ENCODE measurements around the gene TPM2. TPM values are rescaled to one million over a fixed set of nuclear protein-coding genes. Genes with fewer than 3 reads are reported as not detected.

Gene TPM2
- total RNA-seq, 2 experiments from 2014 or later = 63.1 to 63.5 TPM

- H3K9me3 ChIP-seq (ENCODE audit: control insufficient read depth in 1 of 2, insufficient read depth in 1 of 2, low read length in 2 of 2) = no peaks in the 10 kb centered on the region
- Mint-ChIP-seq H3K27ac (no peak overlapping the region), H3K9me3 (no peaks in the 10 kb centered on the region), H3K4me1 (ENCODE audit: low read depth) (peaks cover 26% of the 10 kb centered on the region), H3K27me3 (no peaks in the 10 kb centered on the region), H3K4me3 (no peak overlapping the region), H3K36me3 (ENCODE audit: low read depth) (peaks cover 75% of the 10 kb centered on the region)
- peaks cover 72% of the 10 kb centered on the region for H3K36me3 ChIP-seq (ENCODE audit: insufficient read depth, low read length)
- ATAC-seq (ENCODE audit: poor library complexity) = no peak
- intact Hi-C loops (cut with DNase I, micrococcal nuclease) = loop anchor here (10.0 kb wide), 3 partner anchors 622 to 1028 kb away; partner anchors contain the start of genes ATOSB (in 1 of the 2) and DNAJB5 (in 1 of the 2)
- H3K27me3 ChIP-seq (ENCODE audit: control insufficient read depth in 1 of 2, insufficient read depth in 2 of 2, low read length in 2 of 2) = no peaks in the 10 kb centered on the region
- no peak overlapping the region for H3K4me3 ChIP-seq (ENCODE audit: low read length)
- no peak for DNase-seq
- H3K4me1 ChIP-seq (ENCODE audit: insufficient read depth, low read length) = peaks cover 34% of the 10 kb centered on the region
- TF ChIP-seq CTCF (IDR thresholded peaks at IDR 0.05) = no peak
- ChIA-PET CTCF (interaction anchor here (0.7 to 3.0 kb wide), 3 partner anchors 11 to 120 kb away, joined by 3 to 32 read pairs (median 3); partner anchors contain the start of genes GBA2 and RGP1), POLR2A (interaction anchor here (1.0 to 4.4 kb wide), 2 partner anchors 12 to 75 kb away, joined by 3 to 30 read pairs; partner anchors contain the start of genes GBA2, RGP1 and SPAG8)
- H3K27ac ChIP-seq (ENCODE audit: low read depth in 1 of 2, low read length in 2 of 2) = no peak overlapping the region
These were observed 47.4 kb upstream of the TPM2 start for GRCh38 chr9:35737143-35737542.

DNA sequence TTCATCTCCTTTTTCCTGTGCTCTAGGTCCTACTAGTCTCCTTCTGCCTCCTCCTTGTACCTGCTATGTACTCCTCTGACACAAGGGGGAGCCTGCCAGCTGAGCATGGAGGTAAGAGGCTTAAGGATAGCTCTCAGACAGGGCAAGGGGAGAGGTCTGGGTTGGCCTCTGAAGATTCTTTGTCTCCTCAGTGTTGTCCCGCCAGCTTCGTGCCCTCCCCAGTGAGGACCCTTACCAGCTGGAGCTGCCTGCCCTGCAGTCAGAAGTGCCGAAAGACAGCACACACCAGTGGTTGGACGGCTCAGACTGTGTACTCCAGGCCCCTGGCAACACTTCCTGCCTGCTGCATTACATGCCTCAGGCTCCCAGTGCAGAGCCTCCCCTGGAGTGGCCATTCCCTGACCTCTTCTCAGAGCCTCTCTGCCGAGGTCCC is 46.5 kb upstream of the TPM2 start:
- H3K27me3 ChIP-seq (ENCODE audit: control insufficient read depth in 1 of 2, insufficient read depth in 2 of 2, low read length in 2 of 2) = no peaks in the 10 kb centered on the region
- no peaks in the 10 kb centered on the region for H3K27me3 Mint-ChIP-seq
- CTCF ChIA-PET = interaction anchor here (0.6 to 3.0 kb wide), 15 partner anchors 8 to 146 kb away, joined by 3 to 32 read pairs (median 5); partner anchors contain the start of genes CCDC107, GBA2, RGP1 and RMRP
- peaks cover 68% of the 10 kb centered on the region for H3K36me3 Mint-ChIP-seq (ENCODE audit: low read depth)
- H3K4me3 Mint-ChIP-seq = peak overlapping the region; percentile 49
- POLR2A ChIA-PET = interaction anchor here (0.6 to 4.4 kb wide), 7 partner anchors 13 to 120 kb away, joined by 3 to 30 read pairs (median 3); partner anchors contain the start of genes CCDC107, GBA2, RGP1 and RMRP
- H3K9me3 ChIP-seq (ENCODE audit: control insufficient read depth in 1 of 2, insufficient read depth in 1 of 2, low read length in 2 of 2) = no peaks in the 10 kb centered on the region
- H3K4me1 Mint-ChIP-seq (ENCODE audit: low read depth) = peaks cover 22% of the 10 kb centered on the region
- no peak overlapping the region for H3K4me3 ChIP-seq (ENCODE audit: low read length)
- H3K4me1 ChIP-seq (ENCODE audit: insufficient read depth, low read length) = peaks cover 32% of the 10 kb centered on the region
- H3K27ac ChIP-seq (ENCODE audit: low read depth in 1 of 2, low read length in 2 of 2) = no peak overlapping the region
- peaks cover 63% of the 10 kb centered on the region for H3K36me3 ChIP-seq (ENCODE audit: insufficient read depth, low read length)
- DNase-seq (peak; percentile 43 to 86 (median 58)), ATAC-seq (ENCODE audit: poor library complexity) (peak; percentile 25)
- intact Hi-C loops (cut with DNase I, micrococcal nuclease) = loop anchor here (1.0 to 10.0 kb wide), 5 partner anchors 13 to 1029 kb away; partner anchors contain the start of genes ATOSB (in 1 of the 2), DNAJB5 (in 1 of the 2), GBA2 (in 1 of the 2) and RGP1 (in 1 of the 2)
- H3K27ac Mint-ChIP-seq = peak overlapping the region; percentile 67
- H3K9me3 Mint-ChIP-seq = no peaks in the 10 kb centered on the region
- TF ChIP-seq CTCF (IDR thresholded peaks at IDR 0.05) = peak; percentile 73

DNA sequence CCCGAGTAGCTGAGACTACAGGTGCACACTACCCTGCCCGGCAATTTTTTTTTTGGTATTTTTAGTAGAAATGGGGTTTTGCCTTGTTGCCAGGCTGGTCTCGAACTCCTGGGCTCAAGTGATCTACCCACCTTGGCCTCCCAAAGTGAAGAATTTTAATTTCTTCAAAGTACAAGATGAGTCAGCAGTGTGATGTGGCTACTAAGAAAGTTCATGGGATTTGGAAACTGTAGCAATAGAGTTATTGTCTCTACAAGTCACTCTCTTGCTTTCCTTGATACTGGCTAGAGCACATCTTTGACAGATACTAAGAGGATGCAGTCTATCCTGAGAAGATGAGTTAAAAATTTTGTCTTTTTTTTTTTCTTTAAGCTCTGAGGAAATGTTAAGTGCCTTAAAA is 44.4 kb upstream of the TPM2 start:
- Mint-ChIP-seq H3K9me3 (no peaks in the 10 kb centered on the region), H3K27ac (no peak overlapping the region), H3K4me3 (peak overlapping the region; percentile 90), H3K27me3 (no peaks in the 10 kb centered on the region), H3K4me1 (ENCODE audit: low read depth) (peaks cover 22% of the 10 kb centered on the region), H3K36me3 (ENCODE audit: low read depth) (peaks cover 48% of the 10 kb centered on the region)
- no peak for DNase-seq
- H3K9me3 ChIP-seq (ENCODE audit: control insufficient read depth in 1 of 2, insufficient read depth in 1 of 2, low read length in 2 of 2) = no peaks in the 10 kb centered on the region
- no peak overlapping the region for H3K4me3 ChIP-seq (ENCODE audit: low read length)
- peaks cover 47% of the 10 kb centered on the region for H3K36me3 ChIP-seq (ENCODE audit: insufficient read depth, low read length)
- no peak overlapping the region for H3K27ac ChIP-seq (ENCODE audit: low read depth in 1 of 2, low read length in 2 of 2)
- CTCF ChIA-PET = interaction anchor here (0.9 to 4.7 kb wide), 7 partner anchors 15 to 148 kb away, joined by 3 to 32 read pairs (median 3); partner anchors contain the start of genes CCDC107, GBA2, RGP1 and RMRP
- ATAC-seq (ENCODE audit: poor library complexity) = no peak
- intact Hi-C loops (cut with DNase I, micrococcal nuclease) = loop anchor here (5.0 to 10.0 kb wide), 5 partner anchors 78 to 1031 kb away; partner anchors contain the start of genes ATOSB (in 1 of the 2), DNAJB5 (in 1 of the 2), SPAG8 (in 1 of the 2) and STOML2 (in 1 of the 2)
- no peak for TF ChIP-seq CTCF (IDR thresholded peaks at IDR 0.05)
- POLR2A ChIA-PET = interaction anchor here (1.0 to 4.4 kb wide), 3 partner anchors 15 to 37 kb away, joined by 5 to 30 read pairs (median 5); partner anchors contain the start of genes GBA2 and RGP1
- H3K4me1 ChIP-seq (ENCODE audit: insufficient read depth, low read length) = peaks cover 53% of the 10 kb centered on the region
- no peaks in the 10 kb centered on the region for H3K27me3 ChIP-seq (ENCODE audit: control insufficient read depth in 1 of 2, insufficient read depth in 2 of 2, low read length in 2 of 2)
